Lung microvascular endothelial cell (primary cell): ENCODE results near the gene NUBPL. TPM values are rescaled to one million over a fixed set of nuclear protein-coding genes. Genes with fewer than 3 reads are reported as not detected.
"Not testable (repeated sequence)": the region's sequence is repeated elsewhere in the genome, so short reads cannot be mapped to it uniquely, and the experiment has no call there.

Source experiments
- DNase-seq, 2 donors: peaks; one replicate each; pipeline versions ENCODE4 v3.0.0 to v3.0.0-alpha.2; 2010; ENCODE audit warnings: low read depth in 2 of 2
- total RNA-seq: library from RNA; depleted of rRNA; stranded (reverse); fragments of >200 nt; gene quantifications from 2 replicates; pipeline ENCODE4 v1.2.1, GENCODE V29; 2014

Gene NUBPL
- total RNA-seq, 1 donor from 2014 or later: 2.4 TPM

DNA sequence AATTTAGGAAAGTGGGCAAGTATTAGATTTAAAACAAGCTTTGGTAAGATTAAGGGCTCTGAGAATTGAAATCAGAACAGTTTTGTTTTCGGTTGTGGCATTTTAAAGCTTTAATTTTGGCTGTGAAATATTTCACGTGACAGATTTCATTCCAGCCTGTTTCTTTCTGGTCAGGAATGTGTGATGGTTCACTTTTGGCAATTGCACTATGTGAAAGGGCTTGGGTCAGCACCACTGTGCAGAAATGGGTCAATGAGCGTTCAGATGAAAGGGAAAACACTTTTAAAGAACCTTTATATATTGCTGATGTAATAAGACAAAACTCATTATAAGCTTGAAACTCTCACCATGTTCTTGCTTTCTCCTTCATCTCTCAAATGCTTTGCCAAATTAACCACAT, 17.1 kb downstream of the NUBPL start:
- DNase-seq: peak in 1 of 2 donors; percentile 3

DNA sequence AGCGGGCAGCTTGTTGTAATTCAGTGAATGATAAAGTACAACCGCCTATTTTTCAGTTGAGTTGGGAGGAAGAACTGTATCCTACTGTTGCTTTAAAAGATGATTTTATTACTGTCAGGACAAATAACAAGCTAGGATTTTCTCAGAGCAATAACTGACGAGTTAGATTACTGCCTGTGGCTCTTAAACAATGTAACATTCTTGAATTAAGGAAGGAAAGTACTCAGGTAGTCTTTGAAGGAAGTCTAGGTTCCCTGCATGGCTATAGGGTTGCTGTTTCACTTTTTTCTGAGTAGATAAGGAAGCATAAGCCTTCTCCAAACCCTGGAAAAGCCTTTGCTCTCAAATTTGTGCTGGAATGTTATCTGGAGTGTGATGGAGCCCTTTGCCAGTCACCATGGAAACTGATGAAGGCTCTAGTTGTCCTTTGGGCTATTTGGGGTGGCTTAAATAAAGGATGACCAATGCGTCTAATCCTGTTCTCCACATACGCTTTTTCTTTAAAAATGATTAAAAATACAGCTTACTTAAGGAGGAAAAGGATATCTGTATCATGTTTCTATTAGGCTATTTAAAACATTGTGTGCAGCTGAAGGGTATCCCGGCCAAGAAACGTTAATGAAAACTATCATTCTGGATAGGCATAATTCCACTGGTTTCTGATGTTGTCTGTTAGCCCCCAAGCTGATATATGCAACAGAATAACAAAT, 17.7 kb downstream of the NUBPL start:
- no peak for DNase-seq

DNA sequence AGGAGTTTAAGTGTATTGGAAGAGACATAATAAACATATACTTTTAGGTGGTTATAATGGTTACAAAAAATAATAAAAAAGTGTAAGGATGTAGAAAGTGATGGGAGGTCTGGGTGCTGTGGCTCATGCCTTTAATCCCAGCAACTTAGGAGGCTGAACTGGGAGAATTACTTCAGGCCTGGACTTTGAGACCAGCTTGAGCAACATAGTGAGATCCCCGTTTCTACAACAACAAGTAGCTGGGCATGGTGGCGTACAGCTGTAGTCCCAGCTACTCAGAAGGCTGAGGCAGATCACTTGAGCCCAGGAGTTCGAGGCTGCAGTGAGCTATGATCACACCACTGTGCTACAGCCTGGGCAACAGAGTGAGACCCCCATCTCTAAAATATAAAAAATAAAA, 19.0 kb downstream of the NUBPL start:
- no peak for DNase-seq

DNA sequence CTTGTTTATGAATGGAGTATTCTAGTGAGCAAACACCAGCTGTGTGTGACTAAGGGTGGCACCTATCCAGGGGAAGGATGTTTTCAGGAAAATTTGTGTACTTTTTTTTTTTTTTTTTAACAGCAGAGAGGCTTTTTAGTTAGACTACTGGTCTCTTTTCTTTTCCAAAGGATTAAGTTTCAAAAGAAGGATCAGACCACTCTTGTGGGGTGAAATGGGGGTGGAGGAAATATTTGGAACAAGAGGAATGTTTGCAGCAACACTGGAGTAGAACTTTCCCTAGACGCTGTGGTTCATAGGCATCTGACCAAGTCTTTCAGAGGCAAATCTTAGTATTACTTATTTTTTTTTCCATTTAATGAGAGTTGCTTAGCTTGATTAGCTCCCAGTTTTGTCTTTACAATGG, 21.1 kb downstream of the NUBPL start:
- peak; percentile 2 to 8 for DNase-seq

DNA sequence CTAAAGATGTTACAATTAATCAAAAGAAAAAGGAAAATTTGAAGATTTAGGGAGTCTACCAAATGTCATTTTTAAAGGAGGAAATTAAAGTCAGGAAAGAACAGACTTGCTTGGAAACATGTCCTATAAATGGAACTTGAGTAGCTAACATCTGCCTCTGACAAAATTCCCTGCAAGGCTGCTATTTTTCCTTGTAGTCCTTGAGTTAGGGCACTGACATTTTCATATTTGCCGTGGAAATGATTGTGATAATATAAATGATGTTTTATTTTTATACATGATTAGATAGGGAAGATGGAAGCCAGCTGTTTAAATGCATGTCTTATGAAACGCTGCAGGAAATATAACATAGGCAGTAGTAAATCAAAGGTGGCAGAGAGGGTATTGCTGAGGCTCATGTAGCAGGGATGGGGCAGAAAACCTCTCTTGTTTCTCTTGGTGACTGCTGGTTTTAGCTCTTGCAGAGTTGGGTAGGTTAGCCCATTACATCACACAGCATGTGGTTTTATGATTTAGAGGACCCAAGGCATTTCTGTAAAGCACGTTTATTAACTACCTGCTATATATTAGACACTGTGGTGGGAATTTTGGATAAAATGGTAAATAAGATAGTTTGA, 21.7 kb downstream of the NUBPL start:
- no peak for DNase-seq

DNA sequence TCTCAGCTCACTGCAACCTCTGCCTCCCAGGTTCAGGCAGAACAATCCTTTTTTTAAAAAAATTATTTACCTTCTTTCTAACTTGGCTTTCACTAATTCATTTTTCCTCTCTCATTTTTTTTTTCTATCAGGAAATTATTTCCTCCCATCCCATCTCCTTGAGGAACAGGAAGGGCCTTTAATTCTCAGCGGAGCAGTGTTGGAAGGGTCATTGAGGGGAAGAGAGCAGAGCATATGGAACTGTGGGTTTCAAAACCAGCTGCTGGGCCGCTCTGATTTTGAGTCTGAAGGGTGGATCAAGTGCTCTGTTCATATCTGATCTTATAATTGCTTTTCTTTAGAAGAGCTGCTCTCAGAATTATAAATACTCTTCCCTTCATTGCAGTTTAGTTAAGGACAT, 29.0 kb downstream of the NUBPL start:
- no peak for DNase-seq

DNA sequence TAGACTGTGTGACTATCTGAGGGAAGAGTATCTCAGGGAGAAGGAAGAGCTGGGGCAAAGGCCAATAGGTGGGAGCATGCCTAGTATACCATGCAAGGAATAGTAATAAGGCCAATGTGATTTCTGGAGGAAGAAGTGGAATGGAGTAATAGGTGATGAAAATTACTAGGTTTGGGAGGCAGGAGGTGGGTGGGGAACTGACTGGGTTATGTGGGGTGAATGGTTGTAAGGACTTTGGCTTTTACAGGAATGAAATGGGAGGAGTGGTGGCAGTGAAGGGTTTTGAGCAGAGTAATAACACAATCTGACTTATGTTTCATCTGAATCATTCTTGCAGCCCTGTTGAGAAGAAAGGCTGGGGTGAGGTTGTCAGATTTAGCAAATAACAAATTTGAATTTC, 30.9 kb downstream of the NUBPL start:
- DNase-seq: no peak

DNA sequence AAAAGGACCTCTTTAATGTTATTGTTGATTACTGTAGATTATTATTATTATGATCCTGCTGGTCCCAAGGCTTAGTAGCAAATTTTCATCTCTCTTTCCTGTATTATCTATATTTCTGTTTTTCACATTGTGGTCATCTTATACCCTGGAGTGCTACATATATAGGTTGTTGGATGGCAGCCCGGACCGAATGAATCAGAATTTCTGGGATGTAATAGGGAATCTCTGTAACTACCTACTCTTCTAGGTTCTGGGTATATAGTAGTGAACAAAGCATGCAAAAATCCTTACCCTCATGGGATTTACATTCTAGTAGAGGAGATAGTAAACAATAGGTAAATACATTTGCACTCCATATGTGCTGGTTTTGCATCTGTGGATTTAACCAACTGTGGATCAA, 31.4 kb downstream of the NUBPL start:
- no peak for DNase-seq

DNA sequence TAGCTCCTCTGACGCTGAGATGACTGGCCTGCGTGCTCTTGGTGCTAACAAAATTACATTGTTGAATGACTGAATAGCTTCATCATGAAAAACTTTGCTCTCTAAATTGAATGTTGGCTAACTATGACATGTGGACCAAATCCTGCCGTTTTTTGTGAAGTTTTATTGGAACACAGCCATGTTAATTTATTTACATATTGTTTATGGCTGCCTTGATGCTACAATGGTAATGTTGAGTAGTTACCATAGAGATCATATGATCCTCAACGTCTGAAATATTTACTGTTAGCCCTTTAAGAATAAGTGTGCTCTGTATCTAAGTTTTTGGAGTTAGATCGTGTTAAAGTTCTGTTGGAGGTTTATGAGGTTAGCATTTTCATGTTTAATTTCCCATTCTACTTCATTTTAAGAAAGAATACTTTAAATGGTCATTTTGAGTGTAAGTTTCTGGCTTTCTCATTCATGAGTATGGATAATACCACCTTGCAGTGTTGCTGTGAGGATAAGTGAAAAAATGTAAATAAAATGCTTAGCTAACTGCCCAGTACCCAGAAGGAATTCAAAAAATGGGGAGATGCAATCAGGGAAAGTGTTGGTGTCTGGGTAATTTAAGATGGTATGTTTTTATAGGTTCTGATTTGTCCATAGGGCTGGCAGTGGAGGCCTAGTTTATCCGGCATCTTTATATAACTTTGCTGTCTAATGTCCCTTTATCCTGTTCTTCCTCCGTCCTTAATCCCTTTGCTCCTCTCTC, 35.3 kb downstream of the NUBPL start:
- DNase-seq: no peak

DNA sequence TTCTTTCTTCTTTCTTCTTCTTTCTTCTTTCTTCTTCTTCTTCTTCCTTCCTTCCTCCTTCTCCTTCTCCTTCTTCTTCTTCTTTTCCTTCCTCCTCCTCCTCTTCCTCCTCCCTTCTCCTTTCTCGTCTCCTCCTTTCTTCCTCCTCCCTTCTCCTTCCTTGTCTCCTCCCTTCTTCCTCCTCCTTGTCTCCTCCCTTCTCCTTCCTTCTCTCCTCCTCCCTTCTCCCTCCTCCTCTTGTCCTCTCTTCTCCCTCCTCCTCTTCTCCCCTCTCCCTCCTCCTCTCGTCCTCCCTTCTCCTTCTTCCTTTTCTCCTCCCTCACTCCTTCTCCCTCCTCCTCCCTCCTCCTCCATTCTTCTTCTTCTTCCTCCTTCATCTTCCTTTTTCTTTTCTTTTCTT, 44.5 kb downstream of the NUBPL start:
- DNase-seq: no peak

DNA sequence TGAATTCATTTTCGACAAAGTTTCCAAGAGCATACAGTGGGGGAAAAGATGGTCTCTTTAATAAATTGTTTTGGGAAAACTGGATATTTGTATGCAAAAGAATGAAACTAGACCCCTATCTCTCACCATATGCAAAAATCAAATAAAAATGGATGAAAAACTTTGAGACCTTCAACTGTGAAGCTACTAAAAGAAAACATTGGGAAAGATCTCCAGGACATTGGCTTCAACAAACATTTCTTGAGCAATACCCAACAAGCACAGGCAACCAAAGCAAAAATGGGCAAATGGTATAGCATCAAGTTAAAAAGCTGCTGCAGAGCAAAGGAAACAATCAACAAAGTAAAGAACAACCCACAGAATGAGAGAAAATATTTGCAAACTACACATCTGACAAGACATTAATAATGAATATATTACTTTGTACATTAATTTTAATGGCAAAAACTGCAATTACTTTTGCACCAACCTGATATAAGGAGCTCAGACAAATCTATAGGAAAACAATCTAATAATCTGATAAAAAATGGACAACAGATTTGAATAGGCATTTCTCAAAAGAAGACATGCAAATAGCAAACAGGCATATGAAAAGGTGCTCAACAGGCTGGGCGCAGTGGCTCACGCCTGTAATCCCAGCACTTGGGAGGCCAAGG, 50.7 kb downstream of the NUBPL start:
- DNase-seq: no peak

DNA sequence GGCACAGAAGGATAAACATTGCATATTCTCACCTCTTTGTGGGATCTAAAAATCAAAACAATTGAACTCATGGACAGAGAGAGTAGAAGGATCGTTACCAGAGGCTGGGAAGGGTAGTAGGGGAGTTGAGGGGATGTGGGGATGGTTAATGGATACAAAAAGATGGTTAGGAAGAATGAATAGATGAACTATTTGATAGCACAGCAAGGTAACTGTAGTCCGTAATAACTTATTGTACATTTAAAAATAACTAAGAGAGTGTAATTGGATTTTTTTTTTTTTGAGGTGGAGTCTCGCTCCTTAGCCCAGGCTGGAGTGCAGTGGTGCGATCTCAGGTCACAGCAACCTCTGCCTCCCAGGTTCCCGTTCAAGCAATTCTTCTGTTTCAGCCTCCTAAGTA, 52.0 kb downstream of the NUBPL start:
- DNase-seq: no peak

DNA sequence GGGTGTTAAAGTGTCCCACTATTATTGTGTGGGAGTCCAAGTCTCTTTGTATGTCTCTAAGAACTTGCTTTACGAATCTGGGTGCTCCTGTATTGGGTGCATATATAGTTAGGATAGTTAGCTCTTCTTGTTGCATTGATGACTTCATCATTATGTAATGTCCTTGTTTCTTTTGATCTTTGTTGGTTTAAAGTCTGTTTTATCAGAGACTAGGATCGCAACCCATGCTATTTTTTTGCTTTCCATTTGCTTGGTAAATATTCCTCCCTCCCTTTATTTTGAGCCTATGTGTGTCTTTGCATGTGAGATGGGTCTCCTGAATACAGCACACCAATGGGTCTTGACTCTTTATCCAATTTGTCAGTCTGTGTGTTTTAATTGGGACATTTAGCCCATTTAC, 57.7 kb downstream of the NUBPL start:
- DNase-seq: not testable (repeated sequence)

DNA sequence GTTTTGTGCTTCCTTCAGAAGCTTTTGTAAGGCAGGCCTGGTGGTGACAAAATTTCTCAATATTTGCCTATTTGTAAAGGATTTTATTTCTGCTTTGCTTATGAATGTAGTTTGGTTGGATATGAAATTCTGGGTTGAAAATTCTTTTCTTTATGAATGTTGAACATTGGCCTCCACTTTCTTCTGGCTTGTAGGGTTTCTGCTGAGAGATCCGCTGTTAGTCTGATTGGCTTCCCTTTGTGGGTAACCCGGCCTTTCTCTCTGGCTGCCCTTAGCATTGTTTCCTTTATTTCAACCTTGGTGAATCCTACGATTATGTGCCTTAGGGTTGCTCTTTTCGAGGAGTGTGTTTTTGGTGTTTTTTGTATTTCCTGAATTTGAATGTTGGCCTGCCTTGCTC, 58.2 kb downstream of the NUBPL start:
- DNase-seq: no peak

DNA sequence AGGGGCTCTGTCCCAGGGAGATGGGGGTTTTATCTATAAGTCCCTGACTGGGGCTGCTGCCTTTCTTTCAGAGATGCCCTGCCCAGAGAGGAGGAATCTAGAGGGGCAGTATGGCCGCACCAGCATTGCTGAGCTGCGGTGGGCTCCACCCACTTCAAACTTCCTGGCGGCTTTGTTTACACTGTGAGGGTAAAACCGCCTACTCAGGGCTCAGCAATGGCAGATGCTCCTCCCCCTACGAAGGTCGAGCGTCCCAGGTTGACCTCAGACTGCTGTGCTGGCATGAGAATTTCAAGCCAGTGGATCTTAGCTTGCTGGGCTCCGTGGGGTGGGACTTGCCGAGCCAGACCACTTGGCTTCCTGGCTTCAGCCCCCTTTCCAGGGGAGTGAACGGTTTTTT, 59.7 kb downstream of the NUBPL start:
- not testable (repeated sequence) for DNase-seq

DNA sequence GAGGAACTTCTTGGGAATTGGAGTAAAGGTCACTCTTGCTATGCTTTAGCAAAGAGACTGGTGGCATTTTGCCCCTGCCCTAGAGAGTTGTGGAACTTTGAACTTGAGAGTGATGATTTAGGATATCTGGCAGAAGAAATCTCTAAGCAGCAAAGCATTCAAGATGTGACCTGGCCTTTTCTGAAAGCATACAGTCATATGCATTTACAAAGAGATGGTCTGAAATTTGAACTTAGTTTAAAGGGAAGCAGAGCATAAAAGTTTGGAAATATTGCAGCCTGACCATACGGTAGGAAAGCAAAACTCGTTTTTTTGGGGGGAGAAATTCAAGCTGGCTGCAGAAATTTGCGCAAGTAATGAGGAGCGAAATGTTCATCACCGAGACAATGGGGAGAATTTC, 60.9 kb downstream of the NUBPL start:
- DNase-seq: no peak

DNA sequence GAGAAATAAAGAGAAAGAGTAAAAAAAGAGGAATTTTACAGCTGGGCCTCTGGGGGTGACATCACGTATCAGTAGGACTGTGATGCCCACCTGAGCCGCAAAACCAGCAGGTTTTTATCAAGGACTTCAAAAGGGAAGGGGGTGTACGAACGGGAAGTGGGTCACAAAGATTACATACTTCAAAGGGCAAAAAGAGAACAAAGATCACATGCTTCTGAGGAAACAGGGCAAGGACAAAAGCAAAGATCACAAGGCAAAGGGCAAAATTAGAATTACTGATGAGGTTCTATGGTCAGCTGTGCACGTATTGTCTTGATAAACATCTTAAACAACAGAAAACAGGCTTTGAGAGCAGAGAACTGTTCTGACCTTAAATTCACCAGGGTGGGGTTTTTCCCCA, 91.7 kb downstream of the NUBPL start:
- not testable (repeated sequence) for DNase-seq

DNA sequence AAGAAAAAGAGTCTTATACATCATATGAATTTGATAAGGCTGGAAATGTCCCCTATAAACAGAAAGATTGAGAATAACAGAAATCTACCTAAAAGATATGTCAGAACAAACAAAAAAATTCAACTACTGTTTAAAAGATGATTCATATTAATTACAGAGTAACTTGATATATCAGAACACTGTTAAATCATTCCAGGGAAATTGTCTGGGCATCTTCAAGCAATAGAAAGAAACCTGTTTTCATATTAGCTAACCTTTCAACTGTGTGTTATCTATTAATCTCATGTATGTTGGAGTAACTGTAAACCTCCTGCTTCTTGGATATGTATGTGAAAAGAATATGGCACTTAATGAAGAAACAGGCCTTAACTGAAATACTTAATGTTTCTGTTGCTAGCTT, 96.7 kb downstream of the NUBPL start:
- no peak for DNase-seq

DNA sequence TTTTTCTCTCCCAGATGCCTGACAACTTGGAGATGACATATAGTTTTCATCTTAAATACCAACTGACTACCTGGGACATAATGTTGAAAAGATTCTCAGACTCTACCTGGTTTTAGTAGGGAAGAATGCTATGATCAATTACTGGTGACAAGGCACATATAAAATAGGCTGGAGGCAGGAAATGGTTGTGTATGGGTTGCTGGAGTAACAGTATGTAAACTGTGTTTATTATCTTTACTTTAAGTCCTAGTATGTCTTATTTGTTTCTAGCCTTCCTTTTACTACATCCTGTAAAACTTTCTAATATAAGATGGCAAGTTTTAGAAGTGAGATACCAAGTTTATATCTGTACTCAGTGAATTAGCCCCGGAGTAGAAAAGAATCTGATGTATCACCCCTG, 98.1 kb downstream of the NUBPL start:
- DNase-seq: no peak

DNA sequence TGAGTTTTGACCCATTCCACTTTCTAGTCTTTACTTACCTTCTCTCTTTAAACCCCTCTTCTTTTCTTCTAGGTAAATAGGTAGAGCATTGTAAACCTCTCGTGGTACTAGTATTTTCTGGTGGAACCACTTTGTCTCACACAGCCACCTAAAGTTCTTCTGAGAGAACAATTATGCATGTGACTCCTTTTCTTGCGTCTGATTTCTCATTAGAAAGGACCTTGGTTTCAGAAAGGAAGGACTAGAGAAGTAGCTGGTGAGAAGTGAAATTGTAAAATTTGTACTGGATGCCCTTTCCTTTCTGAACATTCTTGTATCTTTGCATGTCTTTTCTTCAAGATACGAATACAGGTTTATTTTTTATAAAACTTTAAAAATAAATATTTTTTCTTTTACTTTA, 99.0 kb downstream of the NUBPL start:
- DNase-seq: no peak

DNA sequence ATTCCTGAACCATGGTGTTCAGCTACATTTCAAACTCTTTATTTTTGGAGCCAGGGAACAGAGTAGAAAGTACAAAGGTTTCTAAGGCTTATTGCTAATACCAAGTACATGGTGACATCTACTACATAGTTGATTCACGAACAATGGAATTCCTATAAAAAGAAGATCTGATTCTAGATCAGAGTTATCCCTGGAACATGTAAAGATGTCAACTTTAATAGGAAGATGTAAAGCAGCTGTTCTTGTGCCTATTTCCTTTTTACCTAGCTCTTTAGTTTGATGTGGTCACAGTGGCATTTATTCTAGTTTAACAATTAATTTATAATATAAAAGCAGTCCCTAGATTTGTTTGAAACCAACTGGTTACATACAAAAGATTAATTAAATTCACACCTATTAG, 99.5 kb downstream of the NUBPL start:
- no peak for DNase-seq

DNA sequence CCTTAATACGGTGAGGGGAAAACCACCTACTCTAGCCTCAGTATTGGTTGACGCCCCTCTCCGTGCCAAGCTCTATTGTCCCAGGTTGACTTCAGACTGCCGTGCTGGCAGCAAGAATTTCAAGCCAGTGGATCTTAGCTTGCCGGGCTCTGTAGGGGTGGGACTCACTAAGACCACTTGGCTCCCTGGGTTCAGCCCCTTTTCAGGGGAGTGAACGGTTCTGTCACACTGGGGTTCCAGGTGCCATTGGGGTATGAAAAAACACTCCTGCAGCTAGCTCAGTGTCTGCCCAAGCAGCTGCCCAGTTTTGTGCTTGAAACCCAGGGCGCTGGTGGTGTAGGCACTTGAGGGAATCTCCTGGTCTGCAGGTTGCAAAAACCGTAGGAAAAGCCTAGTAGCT, 107.1 kb downstream of the NUBPL start:
- DNase-seq: no peak
